Bronchial epithelial cell (primary cell): ENCODE results near the gene IGFL4. TPM values are rescaled to one million over a fixed set of nuclear protein-coding genes. Genes with fewer than 3 reads are reported as not detected.

Source experiments
- DNase-seq: peaks from one replicate; pipeline ENCODE4 v3.0.0-alpha.2; 2010; ENCODE audit warnings: low read depth
- FAIRE-seq: peaks from 2 replicates; lab custom pipeline; 2011; peaks lifted over from hg19 to GRCh38; lab: Jason Lieb, UNC
- H3K27me3 ChIP-seq: 2 replicates; pipeline ENCODE4 v1.5.1; 2011; ENCODE audit warnings: low read length; ENCODE audit not compliant: control insufficient read depth, insufficient read depth
- H3K36me3 ChIP-seq: 2 replicates; pipeline ENCODE4 v1.5.1; 2011; ENCODE audit warnings: low read length; ENCODE audit not compliant: control insufficient read depth, insufficient read depth
- H3K4me3 ChIP-seq: 2 replicates; pipeline ENCODE4 v1.5.1; 2011; ENCODE audit warnings: mild to moderate bottlenecking, low read depth, low read length, control low read depth
- total RNA-seq: library from RNA; depleted of rRNA; stranded (reverse); fragments of >200 nt; gene quantifications from 2 replicates; pipeline ENCODE4 v1.2.1, GENCODE V29; 2014
- TF ChIP-seq, protein P1 (sequence below): IDR thresholded peaks from 2 replicates; pipeline ENCODE4 v1.5.1; 2011; ENCODE audit warnings: mild to moderate bottlenecking, moderate library complexity, low read length, control low read depth, inconsistent platforms; ENCODE audit not compliant: insufficient read depth, severe bottlenecking

The IGFL4 gene
- total RNA-seq, 1 donor from 2014 or later: not detected

DNA sequence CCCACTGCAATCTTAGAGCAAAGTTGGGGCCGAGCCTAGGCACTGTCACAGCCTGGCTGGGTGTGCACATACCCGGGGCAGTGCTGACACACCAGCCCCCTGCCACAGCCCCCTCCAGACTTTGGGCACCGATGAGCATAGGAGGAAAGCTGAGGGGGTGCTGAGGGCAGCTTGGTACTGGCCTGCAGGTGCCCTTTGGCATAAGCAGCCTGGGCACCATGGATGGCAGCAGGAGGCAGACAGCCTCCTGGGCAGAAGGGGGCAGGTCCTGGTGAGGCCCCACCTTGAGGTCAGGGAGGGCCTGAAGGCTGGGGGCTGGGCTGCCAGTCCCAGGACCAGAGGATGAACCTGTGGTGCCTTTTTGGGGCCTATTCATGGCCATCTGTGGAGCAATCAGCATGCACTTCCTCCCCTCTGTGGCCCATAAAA is 8.2 kb downstream of the IGFL4 start:
- no peak for DNase-seq
- TF ChIP-seq, protein P1, sequence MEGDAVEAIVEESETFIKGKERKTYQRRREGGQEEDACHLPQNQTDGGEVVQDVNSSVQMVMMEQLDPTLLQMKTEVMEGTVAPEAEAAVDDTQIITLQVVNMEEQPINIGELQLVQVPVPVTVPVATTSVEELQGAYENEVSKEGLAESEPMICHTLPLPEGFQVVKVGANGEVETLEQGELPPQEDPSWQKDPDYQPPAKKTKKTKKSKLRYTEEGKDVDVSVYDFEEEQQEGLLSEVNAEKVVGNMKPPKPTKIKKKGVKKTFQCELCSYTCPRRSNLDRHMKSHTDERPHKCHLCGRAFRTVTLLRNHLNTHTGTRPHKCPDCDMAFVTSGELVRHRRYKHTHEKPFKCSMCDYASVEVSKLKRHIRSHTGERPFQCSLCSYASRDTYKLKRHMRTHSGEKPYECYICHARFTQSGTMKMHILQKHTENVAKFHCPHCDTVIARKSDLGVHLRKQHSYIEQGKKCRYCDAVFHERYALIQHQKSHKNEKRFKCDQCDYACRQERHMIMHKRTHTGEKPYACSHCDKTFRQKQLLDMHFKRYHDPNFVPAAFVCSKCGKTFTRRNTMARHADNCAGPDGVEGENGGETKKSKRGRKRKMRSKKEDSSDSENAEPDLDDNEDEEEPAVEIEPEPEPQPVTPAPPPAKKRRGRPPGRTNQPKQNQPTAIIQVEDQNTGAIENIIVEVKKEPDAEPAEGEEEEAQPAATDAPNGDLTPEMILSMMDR: no peak
- FAIRE-seq: no peak
- peaks cover 24% of the 10 kb centered on the region for H3K27me3 ChIP-seq
- H3K36me3 ChIP-seq: no peaks in the 10 kb centered on the region
- H3K4me3 ChIP-seq: no peak overlapping the region

DNA sequence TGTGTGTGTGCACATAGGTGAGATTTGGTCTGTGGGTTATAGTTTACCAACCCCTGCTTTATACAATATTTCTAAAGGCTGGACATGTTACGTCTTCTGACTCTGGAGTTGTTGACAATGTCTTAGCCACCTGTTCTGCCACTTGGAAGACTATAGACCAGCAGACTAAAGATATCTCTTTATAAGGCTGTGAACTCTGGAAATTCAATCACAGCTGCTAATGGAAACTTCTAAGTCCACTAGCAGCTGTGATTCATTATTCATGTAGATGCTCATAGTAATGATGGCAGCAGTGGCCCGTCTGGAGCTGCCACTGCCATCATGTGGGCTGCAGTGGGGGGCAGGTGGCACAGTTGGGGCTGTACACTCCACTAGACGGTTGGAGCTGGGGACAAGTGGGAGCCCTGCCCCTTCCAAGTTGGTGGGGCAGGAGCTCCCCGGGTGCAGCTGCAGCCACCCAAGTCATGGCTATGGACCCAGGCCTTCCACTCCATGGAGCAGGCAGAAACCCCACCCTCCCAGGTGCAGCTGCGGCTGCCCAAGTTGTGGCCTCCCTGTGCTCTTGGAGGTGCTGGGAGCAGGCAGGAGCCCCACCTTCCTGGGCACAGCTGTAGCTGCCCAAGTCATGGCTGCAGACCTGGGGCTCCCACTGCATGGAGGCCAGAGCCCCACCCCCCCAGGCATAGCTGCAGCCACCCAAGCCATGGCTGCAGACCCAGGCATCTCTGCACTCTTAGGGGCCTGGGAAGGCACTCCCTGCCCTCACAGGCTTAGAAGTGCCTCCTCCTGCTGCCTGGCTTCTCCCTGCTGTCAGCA is 8.8 kb downstream of the IGFL4 start:
- H3K27me3 ChIP-seq: peaks cover 21% of the 10 kb centered on the region
- no peak for DNase-seq
- FAIRE-seq: no peak
- TF ChIP-seq, protein P1: no peak
- H3K4me3 ChIP-seq: no peak overlapping the region
- no peaks in the 10 kb centered on the region for H3K36me3 ChIP-seq

DNA sequence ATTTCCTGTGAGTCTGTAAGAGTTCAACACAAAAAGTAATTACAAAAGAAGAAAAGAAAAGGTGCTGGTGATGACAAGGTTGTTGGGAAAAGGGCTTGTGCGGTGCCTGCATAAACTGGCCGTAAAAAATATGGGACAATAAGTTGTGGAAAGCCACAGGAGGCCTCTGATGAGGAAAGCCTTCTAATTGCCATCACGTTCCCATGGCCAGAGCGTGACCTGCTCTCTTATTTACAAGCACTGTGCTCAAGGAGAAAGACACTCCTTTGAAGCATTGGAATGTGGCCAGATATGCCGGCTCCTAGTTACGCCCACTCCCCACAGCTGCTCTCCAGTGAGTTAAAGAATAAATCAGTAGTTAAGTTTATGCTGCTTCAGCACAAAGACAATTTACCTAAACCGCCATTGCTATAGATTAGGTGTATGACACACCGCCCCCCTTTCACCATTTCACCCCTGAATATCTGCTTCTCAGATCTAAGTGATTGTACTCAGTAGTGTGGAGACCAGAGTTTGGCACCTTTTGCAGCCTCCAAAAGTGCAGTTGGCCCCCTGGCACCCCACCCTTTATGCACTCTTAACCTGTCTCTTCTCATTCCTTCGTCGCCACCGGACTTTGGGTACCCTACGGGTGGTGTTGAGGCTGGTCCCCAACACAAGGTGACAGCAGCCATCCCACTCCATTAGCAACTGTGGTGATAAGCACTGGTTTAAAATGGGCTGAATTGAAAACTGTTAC is 9.8 kb downstream of the IGFL4 start:
- TF ChIP-seq, protein P1: no peak
- peaks cover 13% of the 10 kb centered on the region for H3K27me3 ChIP-seq
- no peak for DNase-seq
- FAIRE-seq: no peak
- H3K36me3 ChIP-seq: no peaks in the 10 kb centered on the region
- H3K4me3 ChIP-seq: no peak overlapping the region

DNA sequence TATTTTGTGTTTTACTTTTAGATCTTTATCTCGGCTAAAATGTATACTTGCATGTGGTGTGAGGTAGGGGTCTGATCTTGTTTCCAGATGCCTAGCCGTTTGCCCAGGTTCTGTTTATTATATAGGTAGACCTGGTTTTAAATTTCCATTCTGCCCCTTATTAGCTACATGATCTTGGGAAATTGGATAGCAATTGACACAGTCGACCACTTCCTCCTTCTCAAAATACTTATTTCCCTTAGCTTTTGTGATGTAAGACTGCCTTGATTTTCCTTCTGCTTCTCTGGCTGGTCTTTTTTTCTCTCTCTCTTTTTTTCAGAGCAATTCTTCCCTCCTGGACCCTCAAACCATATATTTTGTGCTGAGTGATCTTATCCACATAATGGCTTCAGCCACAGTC is 15.0 kb downstream of the IGFL4 start:
- H3K36me3 ChIP-seq: no peaks in the 10 kb centered on the region
- FAIRE-seq (no peak), DNase-seq (no peak)
- H3K27me3 ChIP-seq: peaks cover 15% of the 10 kb centered on the region
- TF ChIP-seq, protein P1: no peak
- H3K4me3 ChIP-seq: no peak overlapping the region

DNA sequence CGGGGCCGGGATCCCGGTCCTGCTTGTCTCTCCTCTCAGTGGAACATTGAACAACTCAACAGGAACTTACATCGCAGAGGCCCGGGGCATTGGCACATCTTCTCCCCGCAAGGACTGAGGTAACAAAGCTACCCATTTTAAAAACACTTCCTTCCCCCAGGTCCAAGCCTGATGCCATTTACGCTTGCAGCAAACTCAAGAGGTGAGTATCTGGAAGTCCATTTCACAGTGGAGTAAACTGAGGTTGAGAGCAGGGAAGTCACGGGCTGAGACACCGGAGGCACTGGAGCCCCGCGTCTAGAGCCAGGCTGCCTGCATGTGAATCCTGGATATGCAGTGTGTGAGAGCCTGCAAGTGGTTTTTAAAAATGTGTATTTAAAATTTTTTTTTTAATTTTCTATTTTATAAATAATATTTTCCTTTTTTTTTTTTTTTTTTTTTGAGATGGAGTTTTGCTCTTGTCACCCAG is 17.5 kb downstream of the IGFL4 start:
- H3K4me3 ChIP-seq: no peak overlapping the region
- TF ChIP-seq, protein P1: no peak
- H3K36me3 ChIP-seq: peaks cover 2% of the 10 kb centered on the region
- no peak for FAIRE-seq
- peaks cover 13% of the 10 kb centered on the region for H3K27me3 ChIP-seq
- no peak for DNase-seq
